ENCODE results near the gene POMT2. TPM values are rescaled to one million over a fixed set of nuclear protein-coding genes. Genes with fewer than 3 reads are reported as not detected.
"Not testable (repeated sequence)": the region's sequence is repeated elsewhere in the genome, so short reads cannot be mapped to it uniquely, and the experiment has no call there.

POMT2 gene
- total RNA-seq, 1 donor from 2014 or later = 41.5 TPM

- Mint-ChIP-seq H3K4me1 (ENCODE audit: low read depth, unreplicated experiment) (no peaks in the 10 kb centered on the region), H3K27me3 (ENCODE audit: unreplicated experiment) (no peaks in the 10 kb centered on the region), H3K9me3 (ENCODE audit: unreplicated experiment) (no peaks in the 10 kb centered on the region), H3K27ac (ENCODE audit: unreplicated experiment) (no peak overlapping the region), H3K4me3 (ENCODE audit: unreplicated experiment) (no peak overlapping the region), H3K36me3 (ENCODE audit: unreplicated experiment) (no peaks in the 10 kb centered on the region)
- no peak for DNase-seq
- TF ChIP-seq CTCF (IDR thresholded peaks at IDR 0.05; ENCODE audit: partially characterized antibody, unreplicated experiment) = no peak
Measured at GRCh38 chr14:77337880-77338279, 17.2 kb upstream of the POMT2 start.

GRCh38 chr14:77337255-77337654 is 16.6 kb upstream of the POMT2 start:
- H3K4me1 Mint-ChIP-seq (ENCODE audit: low read depth, unreplicated experiment); H3K4me3 Mint-ChIP-seq (ENCODE audit: unreplicated experiment); H3K27ac Mint-ChIP-seq (ENCODE audit: unreplicated experiment): not testable (repeated sequence)

GRCh38 chr14:77335576-77335975 is 14.9 kb upstream of the POMT2 start:
- H3K27ac Mint-ChIP-seq (ENCODE audit: unreplicated experiment) = no peak overlapping the region
- H3K4me1 Mint-ChIP-seq (ENCODE audit: low read depth, unreplicated experiment) = no peaks in the 10 kb centered on the region

More at GRCh38 chr14:77337255-77337654, 16.6 kb upstream of the POMT2 start:
- not testable (repeated sequence) for H3K27me3 Mint-ChIP-seq (ENCODE audit: unreplicated experiment); H3K36me3 Mint-ChIP-seq (ENCODE audit: unreplicated experiment); H3K9me3 Mint-ChIP-seq (ENCODE audit: unreplicated experiment); DNase-seq

GRCh38 chr14:77329872-77330271 is 9.2 kb upstream of the POMT2 start:
- Mint-ChIP-seq H3K4me3 (ENCODE audit: unreplicated experiment) (no peak overlapping the region), H3K4me1 (ENCODE audit: low read depth, unreplicated experiment) (no peaks in the 10 kb centered on the region), H3K9me3 (ENCODE audit: unreplicated experiment) (peaks cover 3% of the 10 kb centered on the region), H3K36me3 (ENCODE audit: unreplicated experiment) (no peaks in the 10 kb centered on the region), H3K27me3 (ENCODE audit: unreplicated experiment) (no peaks in the 10 kb centered on the region), H3K27ac (ENCODE audit: unreplicated experiment) (no peak overlapping the region)
- no peak for DNase-seq
- no peak for TF ChIP-seq CTCF (IDR thresholded peaks at IDR 0.05; ENCODE audit: partially characterized antibody, unreplicated experiment)

More at GRCh38 chr14:77335576-77335975, 14.9 kb upstream of the POMT2 start:
- Mint-ChIP-seq H3K36me3 (ENCODE audit: unreplicated experiment) (no peaks in the 10 kb centered on the region), H3K4me3 (ENCODE audit: unreplicated experiment) (no peak overlapping the region), H3K9me3 (ENCODE audit: unreplicated experiment) (no peaks in the 10 kb centered on the region), H3K27me3 (ENCODE audit: unreplicated experiment) (no peaks in the 10 kb centered on the region)
- no peak for TF ChIP-seq CTCF (IDR thresholded peaks at IDR 0.05; ENCODE audit: partially characterized antibody, unreplicated experiment)
- no peak for DNase-seq

GRCh38 chr14:77327111-77327510 is 6.4 kb upstream of the POMT2 start:
- no peaks in the 10 kb centered on the region for H3K27me3 Mint-ChIP-seq (ENCODE audit: unreplicated experiment)
- peaks cover under 1% of the 10 kb centered on the region for H3K4me1 Mint-ChIP-seq (ENCODE audit: low read depth, unreplicated experiment)
- no peak for DNase-seq
- H3K9me3 Mint-ChIP-seq (ENCODE audit: unreplicated experiment) = peaks cover 3% of the 10 kb centered on the region
- H3K36me3 Mint-ChIP-seq (ENCODE audit: unreplicated experiment) = no peaks in the 10 kb centered on the region
- no peak overlapping the region for H3K27ac Mint-ChIP-seq (ENCODE audit: unreplicated experiment)
- TF ChIP-seq CTCF (IDR thresholded peaks at IDR 0.05; ENCODE audit: partially characterized antibody, unreplicated experiment) = no peak
- no peak overlapping the region for H3K4me3 Mint-ChIP-seq (ENCODE audit: unreplicated experiment)

- Mint-ChIP-seq H3K36me3 (ENCODE audit: unreplicated experiment) (no peaks in the 10 kb centered on the region), H3K4me1 (ENCODE audit: low read depth, unreplicated experiment) (peaks cover 4% of the 10 kb centered on the region), H3K4me3 (ENCODE audit: unreplicated experiment) (no peak overlapping the region), H3K27me3 (ENCODE audit: unreplicated experiment) (no peaks in the 10 kb centered on the region), H3K27ac (ENCODE audit: unreplicated experiment) (no peak overlapping the region), H3K9me3 (ENCODE audit: unreplicated experiment) (peaks cover 3% of the 10 kb centered on the region)
- DNase-seq = no peak
- no peak for TF ChIP-seq CTCF (IDR thresholded peaks at IDR 0.05; ENCODE audit: partially characterized antibody, unreplicated experiment)
Measured at GRCh38 chr14:77325746-77326094, 5.0 kb upstream of the POMT2 start.

Data from glutamatergic neuron (in vitro differentiated cells).